Loucy (cell line): ENCODE results near the gene GPR63.
A peak's percentile ranks its signal among the peaks of the same experiment; 100 is the strongest.

ENCODE experiments used
- H2AFZ ChIP-seq: fragments of 200-600 bp; sonication (generic); 2 replicates; pipeline ENCODE4 v1.6.0; 2016; ENCODE audit warnings: antibody characterized with exemption, mild to moderate bottlenecking, low read length, moderate library complexity
- H3F3A ChIP-seq: fragments of 200-600 bp; 2 replicates; pipeline ENCODE4 v1.6.0; 2016; ENCODE audit warnings: antibody characterized with exemption, low read depth, mild to moderate bottlenecking
- H3K27me3 ChIP-seq: fragments of 200-600 bp; sonication (generic); 2 replicates; pipeline ENCODE4 v1.6.1; 2014; ENCODE audit warnings: low read length, mild to moderate bottlenecking; ENCODE audit not compliant: insufficient read depth, poor library complexity, severe bottlenecking
- H3K36me3 ChIP-seq: fragments of 200-600 bp; sonication (generic); 2 replicates; pipeline ENCODE4 v1.6.1; 2016; ENCODE audit warnings: low read length; ENCODE audit not compliant: insufficient read depth
- H3K4me1 ChIP-seq: fragments of 200-600 bp; sonication (generic); 2 replicates; pipeline ENCODE4 v1.5.1; 2014; ENCODE audit warnings: low read length, mild to moderate bottlenecking; ENCODE audit not compliant: insufficient read depth, poor library complexity, severe bottlenecking
- H3K4me2 ChIP-seq: fragments of 200-600 bp; sonication (generic); 2 replicates; pipeline ENCODE4 v1.6.0; 2014; ENCODE audit warnings: antibody characterized with exemption, low read length, low read depth, mild to moderate bottlenecking; ENCODE audit not compliant: poor library complexity, severe bottlenecking
- H3K4me3 ChIP-seq: fragments of 200-600 bp; sonication (generic); 2 replicates; pipeline ENCODE4 v1.5.1; 2014; ENCODE audit warnings: low read length, mild to moderate bottlenecking, mixed read lengths; ENCODE audit not compliant: poor library complexity, severe bottlenecking
- H3K79me2 ChIP-seq: fragments of 200-600 bp; sonication (generic); 2 replicates; pipeline ENCODE4 v1.6.1; 2014; ENCODE audit warnings: low read length; ENCODE audit not compliant: insufficient read depth
- H3K9ac ChIP-seq: fragments of 200-600 bp; sonication (generic); 2 replicates; pipeline ENCODE4 v1.6.0; 2014; ENCODE audit warnings: mild to moderate bottlenecking, low read depth, low read length, moderate library complexity; ENCODE audit not compliant: poor library complexity, severe bottlenecking
- H3K9me2 ChIP-seq: fragments of 200-600 bp; sonication (generic); replicated peaks from 2 replicates; pipeline ENCODE4 v1.6.1; 2016; ENCODE audit warnings: low read depth, low read length, mixed read lengths
- H3K9me3 ChIP-seq: fragments of 200-600 bp; sonication (generic); 2 replicates; pipeline ENCODE4 v1.6.1; 2014; ENCODE audit warnings: mild to moderate bottlenecking, antibody characterized with exemption, low read length, low read depth; ENCODE audit not compliant: insufficient read depth
- H4K20me1 ChIP-seq: fragments of 200-600 bp; sonication (generic); 2 replicates; pipeline ENCODE4 v1.6.0; 2014; ENCODE audit warnings: antibody characterized with exemption, low read length, mild to moderate bottlenecking; ENCODE audit not compliant: insufficient read depth, poor library complexity, severe bottlenecking
- CTCF ChIP-seq: fragments of 200-600 bp; sonication (generic); conservative IDR thresholded peaks from 2 replicates; pipeline ENCODE4 v1.5.1; 2014; ENCODE audit warnings: mild to moderate bottlenecking, antibody characterized with exemption, low read length
- EZH2phosphoT487 ChIP-seq: fragments of 200-600 bp; IDR thresholded peaks from 2 replicates; pipeline ENCODE4 v1.6.1; 2018; ENCODE audit warnings: antibody characterized with exemption, mild to moderate bottlenecking, moderate library complexity, borderline replicate concordance

Gene GPR63

DNA sequence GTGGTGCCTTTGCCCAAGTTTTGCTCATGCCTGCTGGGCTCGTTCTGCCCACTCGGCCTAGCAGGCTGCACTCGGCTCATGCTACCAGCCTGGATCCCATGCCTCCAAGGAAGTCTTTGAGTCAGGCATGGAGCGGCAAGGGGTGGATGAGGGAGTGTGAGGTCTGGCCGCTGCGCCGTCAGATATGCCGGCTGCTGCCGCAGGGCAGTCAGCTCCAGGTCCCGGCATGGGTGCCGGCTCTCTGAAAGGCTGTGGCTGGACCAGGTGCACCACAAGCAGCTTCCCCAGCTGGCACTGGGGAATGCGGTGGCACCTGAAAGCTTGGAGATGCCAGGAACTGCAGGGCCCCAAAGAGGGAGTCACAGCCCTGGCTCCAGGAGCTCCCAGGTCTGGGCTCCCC, 75.5 kb downstream of the GPR63 start:
- Histone ChIP-seq H4K20me1 (no peaks in the 10 kb centered on the region), H3K9me3 (no peaks in the 10 kb centered on the region), H3K9ac (no peak overlapping the region), H3K27me3 (no peaks in the 10 kb centered on the region), H3K4me2 (no peak overlapping the region), H3K4me3 (no peak overlapping the region), H3K36me3 (no peaks in the 10 kb centered on the region), H3K79me2 (no peaks in the 10 kb centered on the region), H3F3A (no peaks in the 10 kb centered on the region), H2AFZ (no peak overlapping the region), H3K4me1 (no peaks in the 10 kb centered on the region), H3K9me2 (no peaks in the 10 kb centered on the region)
- TF ChIP-seq CTCF (no peak), EZH2phosphoT487 (no peak)

- no peak overlapping the region for H3K9ac ChIP-seq
- H2AFZ ChIP-seq: no peak overlapping the region
- no peaks in the 10 kb centered on the region for H3F3A ChIP-seq
- no peaks in the 10 kb centered on the region for H3K9me2 ChIP-seq
- H3K27me3 ChIP-seq: no peaks in the 10 kb centered on the region
- H3K36me3 ChIP-seq: no peaks in the 10 kb centered on the region
- no peak overlapping the region for H3K4me2 ChIP-seq
- no peaks in the 10 kb centered on the region for H3K79me2 ChIP-seq
- no peaks in the 10 kb centered on the region for H3K4me1 ChIP-seq
- TF ChIP-seq EZH2phosphoT487: no peak
- TF ChIP-seq CTCF: 0 out of 2 replicates have a peak, but pooled peaks have one; percentile 9
- H3K4me3 ChIP-seq: no peak overlapping the region
- no peaks in the 10 kb centered on the region for H4K20me1 ChIP-seq
- H3K9me3 ChIP-seq: no peaks in the 10 kb centered on the region
These were observed 77.1 kb downstream of the GPR63 start for GRCh38 chr6:96760153-96760687.

- Histone ChIP-seq H3F3A (no peaks in the 10 kb centered on the region), H3K27me3 (no peaks in the 10 kb centered on the region), H3K9me3 (no peaks in the 10 kb centered on the region), H3K4me3 (no peak overlapping the region), H2AFZ (no peak overlapping the region), H3K36me3 (no peaks in the 10 kb centered on the region), H3K4me2 (no peak overlapping the region), H3K79me2 (no peaks in the 10 kb centered on the region), H3K9me2 (no peaks in the 10 kb centered on the region), H3K4me1 (no peaks in the 10 kb centered on the region), H3K9ac (no peak overlapping the region), H4K20me1 (no peaks in the 10 kb centered on the region)
- TF ChIP-seq EZH2phosphoT487 (no peak), CTCF (no peak)
These were observed 82.2 kb downstream of the GPR63 start for GRCh38 chr6:96755096-96755495.
